Mesendoderm (in vitro differentiated cells): Measurements from ENCODE around the gene WFIKKN2.

Experiments
- DNase-seq: peaks from one replicate; pipeline ENCODE4 v3.0.0; 2013
- H2AK5ac ChIP-seq: 2 replicates; pipeline ENCODE4 v1.6.1; 2013; ENCODE audit warnings: low read length, inconsistent platforms
- H2BK120ac ChIP-seq: 2 replicates; pipeline ENCODE4 v1.6.1; 2013; ENCODE audit warnings: low read depth, mild to moderate bottlenecking, low read length, moderate library complexity, mixed read lengths
- H2BK15ac ChIP-seq: replicated peaks from 2 replicates; pipeline ENCODE4 v1.6.1; 2013; ENCODE audit warnings: low read depth, mild to moderate bottlenecking, moderate library complexity
- H2BK5ac ChIP-seq: 2 replicates; pipeline ENCODE4 v1.6.1; 2013; ENCODE audit warnings: low read length, inconsistent platforms
- H3K18ac ChIP-seq: 2 replicates; pipeline ENCODE4 v1.6.1; 2013; ENCODE audit warnings: mild to moderate bottlenecking, low read length, mixed read lengths
- H3K23ac ChIP-seq: one replicate; pipeline ENCODE4 v1.6.1; 2013; ENCODE audit warnings: low read length
- H3K27ac ChIP-seq: 2 replicates; pipeline ENCODE4 v1.5.1; 2013; ENCODE audit warnings: low read depth, mild to moderate bottlenecking, inconsistent platforms, low read length, moderate library complexity
- H3K27me3 ChIP-seq: 2 replicates; pipeline ENCODE4 v1.6.1; 2013; ENCODE audit warnings: low read length, control low read depth, mild to moderate bottlenecking, inconsistent platforms; ENCODE audit not compliant: insufficient read depth, poor library complexity
- H3K36me3 ChIP-seq: 2 replicates; pipeline ENCODE4 v1.6.1; 2013; ENCODE audit warnings: low read length, inconsistent platforms; ENCODE audit not compliant: control insufficient read depth, insufficient read depth
- H3K4ac ChIP-seq: one replicate; pipeline ENCODE4 v1.6.1; 2013; ENCODE audit warnings: low read depth, mild to moderate bottlenecking, low read length, moderate library complexity
- H3K4me1 ChIP-seq: 2 replicates; pipeline ENCODE4 v1.6.1; 2013; ENCODE audit warnings: low read depth, low read length, inconsistent platforms; ENCODE audit not compliant: control insufficient read depth
- H3K4me2 ChIP-seq: 2 replicates; pipeline ENCODE4 v1.6.1; 2013; ENCODE audit warnings: low read length
- H3K4me3 ChIP-seq: 2 replicates; pipeline ENCODE4 v1.5.1; 2013; ENCODE audit warnings: mild to moderate bottlenecking, low read length
- H3K56ac ChIP-seq: one replicate; pipeline ENCODE4 v1.6.1; 2013; ENCODE audit warnings: low read length
- H3K79me1 ChIP-seq: 2 replicates; pipeline ENCODE4 v1.6.1; 2013; ENCODE audit warnings: low read length, inconsistent platforms
- H3K79me2 ChIP-seq: 2 replicates; pipeline ENCODE4 v1.6.1; 2013; ENCODE audit warnings: mild to moderate bottlenecking, low read length; ENCODE audit not compliant: control insufficient read depth, insufficient read depth
- H3K9ac ChIP-seq: 2 replicates; pipeline ENCODE4 v1.6.1; 2013; ENCODE audit warnings: low read length, inconsistent platforms
- H4K5ac ChIP-seq: one replicate; pipeline ENCODE4 v1.6.1; 2013; ENCODE audit warnings: low read length
- H4K8ac ChIP-seq: one replicate; pipeline ENCODE4 v1.6.1; 2013; ENCODE audit warnings: low read depth, mild to moderate bottlenecking, control low read depth, low read length, moderate library complexity
- WGBS: extraction: QIAGEN DNeasy Blood & Tissue Kit; methylation state at CpG from one replicate; pipeline ENCODE4 v1.1.7; 2013; ENCODE audit warnings: low lambda C conversion rate, missing lambda C conversion rate; ENCODE audit not compliant: insufficient coverage; ENCODE audit errors: extremely low coverage; 5-methylcytosine and 5-hydroxymethylcytosine counted together

WFIKKN2 gene

DNA sequence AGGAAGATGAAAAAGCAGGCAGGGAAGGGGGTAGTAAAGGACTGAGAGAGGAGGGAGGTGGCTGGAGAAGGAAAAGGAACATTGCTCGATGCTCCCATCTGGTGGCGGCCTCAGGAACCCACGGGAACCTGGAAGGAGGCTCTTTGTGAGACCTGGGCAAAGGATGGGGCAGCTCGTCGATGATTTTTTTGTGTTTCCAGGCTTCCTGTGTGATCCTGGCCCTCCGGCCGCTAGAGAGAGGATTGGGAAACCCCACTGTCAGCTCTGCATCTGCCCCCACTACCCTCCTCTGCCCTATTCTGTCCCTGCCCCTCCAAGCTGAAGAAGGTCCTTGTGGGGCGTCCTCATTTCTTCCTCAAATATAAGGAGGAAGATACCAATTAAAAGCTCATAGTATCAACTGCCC, 6.6 kb downstream of the WFIKKN2 start:
- WGBS: no CpG with 5 or more reads among the region's 8 CpGs
- Histone ChIP-seq H3K79me2 (no peaks in the 10 kb centered on the region), H4K5ac (no peak overlapping the region), H2BK5ac (no peak overlapping the region), H3K4me3 (no peak overlapping the region), H3K27me3 (no peaks in the 10 kb centered on the region), H3K79me1 (no peaks in the 10 kb centered on the region), H3K23ac (no peak overlapping the region), H2BK15ac (no peak overlapping the region), H2AK5ac (no peak overlapping the region), H4K8ac (no peak overlapping the region), H3K27ac (no peak overlapping the region), H3K18ac (no peak overlapping the region), H3K4me1 (no peaks in the 10 kb centered on the region), H3K9ac (no peak overlapping the region), H3K56ac (no peak overlapping the region), H3K4ac (no peak overlapping the region), H3K36me3 (no peaks in the 10 kb centered on the region), H2BK120ac (no peak overlapping the region), H3K4me2 (no peak overlapping the region)
- peak; percentile 81 for DNase-seq

DNA sequence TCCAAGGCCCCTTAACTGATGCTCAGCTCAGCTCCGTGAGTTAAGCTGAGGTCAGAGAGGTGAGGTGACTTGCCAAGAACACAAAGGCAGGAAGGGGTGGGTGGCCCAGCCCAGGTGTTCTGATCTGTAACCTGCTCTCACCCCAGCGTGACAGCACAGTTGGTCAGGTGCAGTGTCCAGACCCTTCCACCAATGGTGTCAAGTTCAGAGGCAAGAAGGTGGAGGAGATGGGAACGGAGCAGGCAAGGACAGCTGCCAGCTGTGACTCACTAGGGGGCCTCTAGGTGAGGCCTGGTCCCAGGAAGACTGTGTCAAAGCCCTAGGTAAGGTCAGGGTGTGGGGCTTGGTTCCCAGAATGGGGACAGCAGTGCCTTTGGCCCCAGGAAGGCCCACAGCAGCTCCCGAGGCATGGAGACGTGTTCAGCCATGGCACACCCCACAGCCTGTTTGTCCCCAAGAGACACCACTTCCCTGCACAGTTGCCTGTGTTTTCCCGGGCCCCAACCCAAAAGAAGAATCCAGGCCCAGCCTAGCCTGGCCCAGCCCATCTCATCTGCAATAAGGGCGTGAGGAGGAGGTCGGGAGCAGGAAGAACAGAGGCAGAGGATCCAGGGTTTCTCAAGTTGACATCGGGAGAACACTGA, 7.2 kb downstream of the WFIKKN2 start:
- no peak overlapping the region for H2BK15ac ChIP-seq
- no peak overlapping the region for H4K5ac ChIP-seq
- no peak overlapping the region for H2BK120ac ChIP-seq
- no peak overlapping the region for H3K27ac ChIP-seq
- H3K27me3 ChIP-seq: no peaks in the 10 kb centered on the region
- no peaks in the 10 kb centered on the region for H3K79me2 ChIP-seq
- H3K4me2 ChIP-seq: no peak overlapping the region
- no peak for DNase-seq
- peak overlapping the region; percentile 3 for H3K23ac ChIP-seq
- H3K36me3 ChIP-seq: no peaks in the 10 kb centered on the region
- H3K18ac ChIP-seq: no peak overlapping the region
- H2AK5ac ChIP-seq: no peak overlapping the region
- no peaks in the 10 kb centered on the region for H3K4me1 ChIP-seq
- H3K4ac ChIP-seq: no peak overlapping the region
- H3K79me1 ChIP-seq: no peaks in the 10 kb centered on the region
- H2BK5ac ChIP-seq: no peak overlapping the region
- H3K56ac ChIP-seq: no peak overlapping the region
- H3K9ac ChIP-seq: no peak overlapping the region
- no peak overlapping the region for H3K4me3 ChIP-seq
- H4K8ac ChIP-seq: no peak overlapping the region
- no CpG with 5 or more reads among the region's 9 CpGs for WGBS

DNA sequence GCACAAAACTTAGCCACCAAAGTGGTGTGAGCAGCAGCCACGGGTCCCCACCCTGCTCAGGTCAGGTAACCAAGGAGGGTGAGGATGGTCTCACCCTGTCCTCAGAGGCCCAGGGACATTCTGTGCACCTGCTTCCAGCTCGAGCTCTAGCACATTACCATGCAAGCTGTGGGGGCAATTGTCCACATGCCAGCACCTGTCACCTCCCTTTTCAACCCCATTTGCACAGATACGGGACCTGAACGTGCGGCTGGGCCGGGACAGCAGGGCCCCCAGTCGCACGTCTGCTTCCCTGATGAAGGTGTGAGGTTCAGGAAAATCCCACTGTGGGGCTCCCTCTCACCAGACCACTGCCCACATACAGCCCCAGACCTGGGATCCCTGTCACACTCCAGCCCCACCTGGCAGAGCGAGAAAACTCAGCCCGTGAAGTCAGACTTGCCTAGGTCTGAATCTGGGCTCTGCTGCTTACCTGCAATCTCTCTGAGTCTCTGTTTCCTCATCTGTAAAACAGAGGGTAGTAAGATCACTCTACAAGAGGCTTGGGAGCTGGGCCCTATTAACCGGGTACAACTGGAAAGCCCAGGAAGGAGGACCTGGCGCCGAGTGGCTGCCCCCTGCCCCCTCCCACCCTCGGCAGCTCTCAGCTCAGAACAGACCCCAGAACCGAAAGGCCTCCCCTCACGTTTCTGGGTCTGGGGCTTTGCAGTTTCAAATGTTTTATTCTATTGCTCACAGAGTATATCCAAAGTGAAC, 7.9 kb downstream of the WFIKKN2 start:
- DNase-seq: no peak
- H3K4me3 ChIP-seq: no peak overlapping the region

GRCh38 chr17:50844117-50844700, 8.8 kb downstream of the WFIKKN2 start:
- Histone ChIP-seq H2BK120ac (no peak overlapping the region), H2BK15ac (no peak overlapping the region), H3K18ac (no peak overlapping the region), H3K36me3 (no peaks in the 10 kb centered on the region), H4K8ac (no peak overlapping the region), H4K5ac (no peak overlapping the region), H3K4me3 (no peak overlapping the region), H3K56ac (no peak overlapping the region), H3K4me2 (no peak overlapping the region), H3K23ac (no peak overlapping the region), H3K9ac (no peak overlapping the region), H3K79me1 (no peaks in the 10 kb centered on the region), H3K4me1 (no peaks in the 10 kb centered on the region), H2BK5ac (no peak overlapping the region), H3K79me2 (no peaks in the 10 kb centered on the region), H3K27me3 (no peaks in the 10 kb centered on the region), H3K4ac (no peak overlapping the region), H2AK5ac (no peak overlapping the region), H3K27ac (no peak overlapping the region)
- no peak for DNase-seq
- no CpG with 5 or more reads among the region's 14 CpGs for WGBS

More for the DNA sequence above, 7.9 kb downstream of the WFIKKN2 start:
- Histone ChIP-seq H4K8ac (no peak overlapping the region), H3K36me3 (no peaks in the 10 kb centered on the region), H2BK15ac (no peak overlapping the region), H3K27ac (no peak overlapping the region), H4K5ac (no peak overlapping the region), H3K9ac (no peak overlapping the region), H2BK5ac (no peak overlapping the region), H3K4me2 (no peak overlapping the region), H3K18ac (no peak overlapping the region), H3K27me3 (no peaks in the 10 kb centered on the region), H3K4me1 (no peaks in the 10 kb centered on the region), H3K4ac (no peak overlapping the region), H3K79me2 (no peaks in the 10 kb centered on the region), H3K79me1 (no peaks in the 10 kb centered on the region), H2AK5ac (no peak overlapping the region), H3K23ac (no peak overlapping the region), H3K56ac (no peak overlapping the region), H2BK120ac (no peak overlapping the region)
- WGBS: no CpG with 5 or more reads among the region's 16 CpGs

DNA sequence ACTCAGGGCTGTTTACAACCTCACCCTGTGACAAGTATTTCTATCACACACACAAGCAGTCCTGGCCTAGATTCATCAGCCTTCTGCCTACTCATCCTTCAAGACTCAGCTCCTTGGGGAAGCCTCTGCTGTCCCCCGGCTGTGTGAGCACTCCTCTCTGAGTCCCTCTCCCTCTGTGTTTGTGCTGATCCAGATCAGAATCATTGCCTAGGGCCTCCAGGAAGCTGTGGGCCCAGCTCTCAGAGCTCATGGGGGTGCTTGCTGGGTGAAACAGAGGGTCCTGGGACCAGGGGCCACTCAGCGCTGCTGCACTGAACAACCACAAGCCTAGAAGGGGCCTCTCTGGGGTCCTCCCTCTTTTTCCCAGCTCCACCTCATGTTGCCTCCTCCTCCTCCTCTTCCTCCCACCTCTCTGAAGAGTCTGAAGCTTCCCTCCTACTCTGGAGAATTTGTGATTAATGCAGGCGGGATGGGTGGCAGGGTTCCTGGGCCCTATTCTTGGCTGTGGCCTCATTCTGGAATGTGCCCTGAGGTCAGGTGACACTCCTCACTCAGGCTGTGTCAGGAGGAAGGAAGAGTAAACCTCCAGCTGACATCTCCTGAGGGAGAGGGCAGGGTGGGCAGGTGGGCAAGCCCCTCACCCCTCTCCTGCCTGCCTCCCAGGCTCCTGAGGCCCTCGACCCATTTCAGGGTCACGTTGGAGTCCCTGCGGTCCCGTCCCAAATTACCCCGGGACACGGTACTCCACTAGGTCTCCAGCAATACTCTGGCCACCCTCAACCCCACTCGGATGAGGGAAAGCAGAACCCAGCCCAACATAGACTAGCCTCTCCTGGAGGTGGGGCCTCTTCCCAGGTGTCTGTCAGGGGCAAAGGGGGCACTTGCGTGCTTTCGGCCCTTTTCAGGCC, 10.1 kb downstream of the WFIKKN2 start:
- H2BK15ac ChIP-seq: no peak overlapping the region
- no peaks in the 10 kb centered on the region for H3K79me1 ChIP-seq
- H3K56ac ChIP-seq: no peak overlapping the region
- no peak overlapping the region for H3K4me2 ChIP-seq
- no peaks in the 10 kb centered on the region for H3K27me3 ChIP-seq
- no CpG with 5 or more reads among the region's 12 CpGs for WGBS
- no peak overlapping the region for H4K5ac ChIP-seq
- no peak overlapping the region for H2AK5ac ChIP-seq
- no peaks in the 10 kb centered on the region for H3K4me1 ChIP-seq
- H3K79me2 ChIP-seq: no peaks in the 10 kb centered on the region
- H4K8ac ChIP-seq: no peak overlapping the region
- no peak overlapping the region for H3K9ac ChIP-seq
- peak; percentile 51 for DNase-seq
- H2BK120ac ChIP-seq: no peak overlapping the region
- H3K4ac ChIP-seq: no peak overlapping the region
- no peak overlapping the region for H2BK5ac ChIP-seq
- no peak overlapping the region for H3K4me3 ChIP-seq
- no peaks in the 10 kb centered on the region for H3K36me3 ChIP-seq
- no peak overlapping the region for H3K27ac ChIP-seq
- H3K23ac ChIP-seq: no peak overlapping the region
- H3K18ac ChIP-seq: no peak overlapping the region
